RPMI8226 (cell line): ENCODE measurements around the gene THY1.
"Not testable (repeated sequence)": the region's sequence is repeated elsewhere in the genome, so short reads cannot be mapped to it uniquely, and the experiment has no call there.

Source experiments
- DNase-seq: peaks from one replicate; pipeline ENCODE4 v3.0.0-alpha.2; 2015

THY1 gene

GRCh38 chr11:119445379-119445778, 22.4 kb upstream of the THY1 start:
- DNase-seq, result no peak

GRCh38 chr11:119441898-119442243, 18.9 kb upstream of the THY1 start:
- DNase-seq, result no peak

GRCh38 chr11:119438599-119438998, 15.6 kb upstream of the THY1 start:
- no peak for DNase-seq

- not testable (repeated sequence) for DNase-seq
Observed at GRCh38 chr11:119437521-119437920, 14.5 kb upstream of the THY1 start.

GRCh38 chr11:119436711-119437110, 13.7 kb upstream of the THY1 start:
- no peak for DNase-seq

- DNase-seq, result no peak
Observed at GRCh38 chr11:119436093-119436492, 13.1 kb upstream of the THY1 start.

GRCh38 chr11:119434591-119435330, 11.8 kb upstream of the THY1 start:
- DNase-seq, result no peak

GRCh38 chr11:119433358-119433725, 10.4 kb upstream of the THY1 start:
- DNase-seq, result no peak

- DNase-seq, result no peak
Observed at GRCh38 chr11:119432484-119433357, 9.7 kb upstream of the THY1 start.

- DNase-seq, result no peak
Observed at GRCh38 chr11:119431523-119431922, 8.6 kb upstream of the THY1 start.

GRCh38 chr11:119427279-119427678, 4.3 kb upstream of the THY1 start:
- no peak for DNase-seq

- no peak for DNase-seq
Observed at GRCh38 chr11:119426142-119426541, 3.2 kb upstream of the THY1 start.

GRCh38 chr11:119424775-119425174, 1.8 kb upstream of the THY1 start:
- DNase-seq, result no peak

GRCh38 chr11:119424276-119424675, 1.3 kb upstream of the THY1 start:
- no peak for DNase-seq

GRCh38 chr11:119423509-119424254, 710 bp upstream of the THY1 start:
- no peak for DNase-seq

GRCh38 chr11:119421941-119422808, 797 bp downstream of the THY1 start:
- DNase-seq, result no peak

GRCh38 chr11:119421351-119421750, 1.6 kb downstream of the THY1 start:
- no peak for DNase-seq

GRCh38 chr11:119420631-119421030, 2.3 kb downstream of the THY1 start:
- no peak for DNase-seq

- no peak for DNase-seq
Observed at GRCh38 chr11:119419834-119420492, 3.0 kb downstream of the THY1 start.

- DNase-seq, result no peak
Observed at GRCh38 chr11:119419246-119419645, 3.7 kb downstream of the THY1 start.

- DNase-seq, result no peak
Observed at GRCh38 chr11:119418759-119419158, 4.2 kb downstream of the THY1 start.
